Measurements from ENCODE around the gene CISH. TPM values are rescaled to one million over a fixed set of nuclear protein-coding genes. Genes with fewer than 3 reads are reported as not detected.
A peak's percentile ranks its signal among the peaks of the same experiment; 100 is the strongest.

Gene CISH
- total and polyA plus RNA-seq, 9 of the 15 experiments (the other 6 are each of a cell fraction or from before 2014, with no cell fraction given), result 1.7 to 47.7 (median 18.3) TPM

DNA sequence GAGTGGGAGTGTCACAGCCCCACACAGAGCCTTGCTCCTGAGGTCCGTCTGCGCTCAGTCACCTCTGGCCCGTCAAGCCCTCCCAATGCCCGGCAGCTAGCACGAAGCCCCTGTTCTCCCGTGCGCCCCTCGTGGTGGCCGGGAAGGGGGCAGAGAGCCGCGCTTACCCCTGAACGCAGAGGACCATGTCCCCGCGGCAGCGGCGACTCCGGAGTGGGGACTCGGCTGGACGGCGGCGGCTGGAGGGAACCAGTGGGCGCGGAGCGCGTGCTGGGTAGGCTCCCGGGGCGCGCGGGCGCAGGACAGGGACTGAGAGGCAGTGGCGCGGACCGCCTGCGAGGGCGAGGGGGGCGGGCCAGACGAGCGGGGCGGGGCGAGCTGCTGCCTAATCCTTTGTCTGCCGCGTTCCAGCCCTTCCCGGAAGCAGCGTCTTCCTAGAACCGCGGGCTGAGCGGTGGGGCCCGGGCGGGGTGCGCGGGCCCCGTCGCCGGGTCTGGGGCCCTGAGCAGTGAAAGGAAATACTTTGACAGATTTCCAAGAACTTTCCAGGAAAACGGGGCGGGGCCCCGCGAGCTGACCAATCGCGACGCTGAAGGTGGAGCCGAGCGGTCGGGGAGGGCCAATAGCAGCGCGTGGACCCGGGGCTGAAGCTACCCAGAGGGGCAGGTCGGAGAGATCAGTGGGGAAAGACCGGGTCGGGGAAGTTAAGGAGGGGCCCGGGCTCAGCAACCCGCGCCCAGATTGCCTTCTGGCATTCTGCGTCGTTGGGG lies at the start of gene CISH (continued):
- no peak for TF ChIP-seq MIER1 (IDR thresholded peaks at IDR 0.05; ENCODE audit: low read depth)
- TF ChIP-seq, protein P1, sequence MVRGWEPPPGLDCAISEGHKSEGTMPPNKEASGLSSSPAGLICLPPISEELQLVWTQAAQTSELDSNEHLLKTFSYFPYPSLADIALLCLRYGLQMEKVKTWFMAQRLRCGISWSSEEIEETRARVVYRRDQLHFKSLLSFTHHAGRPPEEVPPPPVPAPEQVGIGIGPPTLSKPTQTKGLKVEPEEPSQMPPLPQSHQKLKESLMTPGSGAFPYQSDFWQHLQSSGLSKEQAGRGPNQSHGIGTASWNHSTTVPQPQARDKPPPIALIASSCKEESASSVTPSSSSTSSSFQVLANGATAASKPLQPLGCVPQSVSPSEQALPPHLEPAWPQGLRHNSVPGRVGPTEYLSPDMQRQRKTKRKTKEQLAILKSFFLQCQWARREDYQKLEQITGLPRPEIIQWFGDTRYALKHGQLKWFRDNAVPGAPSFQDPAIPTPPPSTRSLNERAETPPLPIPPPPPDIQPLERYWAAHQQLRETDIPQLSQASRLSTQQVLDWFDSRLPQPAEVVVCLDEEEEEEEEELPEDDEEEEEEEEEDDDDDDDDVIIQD (CRISPR knock-in tag; IDR thresholded peaks at IDR 0.05), result no peak
- TF ChIP-seq FOXJ2 (tag; IDR thresholded peaks at IDR 0.05), result no peak
- no peak for TF ChIP-seq NR3C1 (CRISPR knock-in tag; IDR thresholded peaks at IDR 0.05)
- TF ChIP-seq GATAD2A (IDR thresholded peaks at IDR 0.05), result no peak
- TF ChIP-seq, protein P2, sequence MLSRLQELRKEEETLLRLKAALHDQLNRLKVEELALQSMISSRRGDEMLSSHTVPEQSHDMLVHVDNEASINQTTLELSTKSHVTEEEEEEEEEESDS (CRISPR knock-in tag; IDR thresholded peaks at IDR 0.05), result no peak
- TF ChIP-seq, protein P3, sequence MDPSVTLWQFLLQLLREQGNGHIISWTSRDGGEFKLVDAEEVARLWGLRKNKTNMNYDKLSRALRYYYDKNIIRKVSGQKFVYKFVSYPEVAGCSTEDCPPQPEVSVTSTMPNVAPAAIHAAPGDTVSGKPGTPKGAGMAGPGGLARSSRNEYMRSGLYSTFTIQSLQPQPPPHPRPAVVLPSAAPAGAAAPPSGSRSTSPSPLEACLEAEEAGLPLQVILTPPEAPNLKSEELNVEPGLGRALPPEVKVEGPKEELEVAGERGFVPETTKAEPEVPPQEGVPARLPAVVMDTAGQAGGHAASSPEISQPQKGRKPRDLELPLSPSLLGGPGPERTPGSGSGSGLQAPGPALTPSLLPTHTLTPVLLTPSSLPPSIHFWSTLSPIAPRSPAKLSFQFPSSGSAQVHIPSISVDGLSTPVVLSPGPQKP (CRISPR knock-in tag; IDR thresholded peaks at IDR 0.05), result no peak
- peak; percentile 33 for TF ChIP-seq SMAD1 (IDR thresholded peaks at IDR 0.05; ENCODE audit: low read depth, low read length, partially characterized antibody)
- TF ChIP-seq ZNF224 (CRISPR knock-in tag; IDR thresholded peaks at IDR 0.05), result no peak
- TF ChIP-seq, protein P4, sequence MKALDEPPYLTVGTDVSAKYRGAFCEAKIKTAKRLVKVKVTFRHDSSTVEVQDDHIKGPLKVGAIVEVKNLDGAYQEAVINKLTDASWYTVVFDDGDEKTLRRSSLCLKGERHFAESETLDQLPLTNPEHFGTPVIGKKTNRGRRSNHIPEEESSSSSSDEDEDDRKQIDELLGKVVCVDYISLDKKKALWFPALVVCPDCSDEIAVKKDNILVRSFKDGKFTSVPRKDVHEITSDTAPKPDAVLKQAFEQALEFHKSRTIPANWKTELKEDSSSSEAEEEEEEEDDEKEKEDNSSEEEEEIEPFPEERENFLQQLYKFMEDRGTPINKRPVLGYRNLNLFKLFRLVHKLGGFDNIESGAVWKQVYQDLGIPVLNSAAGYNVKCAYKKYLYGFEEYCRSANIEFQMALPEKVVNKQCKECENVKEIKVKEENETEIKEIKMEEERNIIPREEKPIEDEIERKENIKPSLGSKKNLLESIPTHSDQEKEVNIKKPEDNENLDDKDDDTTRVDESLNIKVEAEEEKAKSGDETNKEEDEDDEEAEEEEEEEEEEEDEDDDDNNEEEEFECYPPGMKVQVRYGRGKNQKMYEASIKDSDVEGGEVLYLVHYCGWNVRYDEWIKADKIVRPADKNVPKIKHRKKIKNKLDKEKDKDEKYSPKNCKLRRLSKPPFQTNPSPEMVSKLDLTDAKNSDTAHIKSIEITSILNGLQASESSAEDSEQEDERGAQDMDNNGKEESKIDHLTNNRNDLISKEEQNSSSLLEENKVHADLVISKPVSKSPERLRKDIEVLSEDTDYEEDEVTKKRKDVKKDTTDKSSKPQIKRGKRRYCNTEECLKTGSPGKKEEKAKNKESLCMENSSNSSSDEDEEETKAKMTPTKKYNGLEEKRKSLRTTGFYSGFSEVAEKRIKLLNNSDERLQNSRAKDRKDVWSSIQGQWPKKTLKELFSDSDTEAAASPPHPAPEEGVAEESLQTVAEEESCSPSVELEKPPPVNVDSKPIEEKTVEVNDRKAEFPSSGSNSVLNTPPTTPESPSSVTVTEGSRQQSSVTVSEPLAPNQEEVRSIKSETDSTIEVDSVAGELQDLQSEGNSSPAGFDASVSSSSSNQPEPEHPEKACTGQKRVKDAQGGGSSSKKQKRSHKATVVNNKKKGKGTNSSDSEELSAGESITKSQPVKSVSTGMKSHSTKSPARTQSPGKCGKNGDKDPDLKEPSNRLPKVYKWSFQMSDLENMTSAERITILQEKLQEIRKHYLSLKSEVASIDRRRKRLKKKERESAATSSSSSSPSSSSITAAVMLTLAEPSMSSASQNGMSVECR (CRISPR knock-in tag; IDR thresholded peaks at IDR 0.05), result peak; percentile 79; the same call in 1 of the 2 replicates
- TF ChIP-seq, protein P5, sequence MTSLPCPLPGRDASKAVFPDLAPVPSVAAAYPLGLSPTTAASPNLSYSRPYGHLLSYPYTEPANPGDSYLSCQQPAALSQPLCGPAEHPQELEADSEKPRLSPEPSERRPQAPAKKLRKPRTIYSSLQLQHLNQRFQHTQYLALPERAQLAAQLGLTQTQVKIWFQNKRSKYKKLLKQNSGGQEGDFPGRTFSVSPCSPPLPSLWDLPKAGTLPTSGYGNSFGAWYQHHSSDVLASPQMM (CRISPR knock-in tag; IDR thresholded peaks at IDR 0.05), result no peak
- TF ChIP-seq POU5F1 (IDR thresholded peaks at IDR 0.05; ENCODE audit: borderline replicate concordance, low read depth, low read length, partially characterized antibody), result no peak
- peak; percentile 80 for TF ChIP-seq POLR2B (IDR thresholded peaks at IDR 0.05; ENCODE audit: low read depth, partially characterized antibody)
- no peak for TF ChIP-seq HDAC6 (IDR thresholded peaks at IDR 0.05; ENCODE audit: low read depth, low read length)
- TF ChIP-seq, protein P6, sequence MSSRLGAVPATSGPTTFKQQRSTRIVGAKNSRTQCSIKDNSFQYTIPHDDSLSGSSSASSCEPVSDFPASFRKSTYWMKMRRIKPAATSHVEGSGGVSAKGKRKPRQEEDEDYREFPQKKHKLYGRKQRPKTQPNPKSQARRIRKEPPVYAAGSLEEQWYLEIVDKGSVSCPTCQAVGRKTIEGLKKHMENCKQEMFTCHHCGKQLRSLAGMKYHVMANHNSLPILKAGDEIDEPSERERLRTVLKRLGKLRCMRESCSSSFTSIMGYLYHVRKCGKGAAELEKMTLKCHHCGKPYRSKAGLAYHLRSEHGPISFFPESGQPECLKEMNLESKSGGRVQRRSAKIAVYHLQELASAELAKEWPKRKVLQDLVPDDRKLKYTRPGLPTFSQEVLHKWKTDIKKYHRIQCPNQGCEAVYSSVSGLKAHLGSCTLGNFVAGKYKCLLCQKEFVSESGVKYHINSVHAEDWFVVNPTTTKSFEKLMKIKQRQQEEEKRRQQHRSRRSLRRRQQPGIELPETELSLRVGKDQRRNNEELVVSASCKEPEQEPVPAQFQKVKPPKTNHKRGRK (tag; IDR thresholded peaks at IDR 0.05), result no peak
- TF ChIP-seq, protein P7, sequence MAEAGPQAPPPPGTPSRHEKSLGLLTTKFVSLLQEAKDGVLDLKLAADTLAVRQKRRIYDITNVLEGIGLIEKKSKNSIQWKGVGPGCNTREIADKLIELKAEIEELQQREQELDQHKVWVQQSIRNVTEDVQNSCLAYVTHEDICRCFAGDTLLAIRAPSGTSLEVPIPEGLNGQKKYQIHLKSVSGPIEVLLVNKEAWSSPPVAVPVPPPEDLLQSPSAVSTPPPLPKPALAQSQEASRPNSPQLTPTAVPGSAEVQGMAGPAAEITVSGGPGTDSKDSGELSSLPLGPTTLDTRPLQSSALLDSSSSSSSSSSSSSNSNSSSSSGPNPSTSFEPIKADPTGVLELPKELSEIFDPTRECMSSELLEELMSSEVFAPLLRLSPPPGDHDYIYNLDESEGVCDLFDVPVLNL (CRISPR knock-in tag; IDR thresholded peaks at IDR 0.05; ENCODE audit: low read depth), result no peak
- TF ChIP-seq MCM2 (IDR thresholded peaks at IDR 0.05; ENCODE audit: low read depth), result no peak

All from K562 (cell line).